H1 (cell line): ENCODE results near the gene DNAH8. TPM values are rescaled to one million over a fixed set of nuclear protein-coding genes. Genes with fewer than 3 reads are reported as not detected.

Experiments
- CTCF ChIA-PET: fragments of 300-600 bp; sonication (Branson Sonifier 250); formaldehyde crosslinking; loops from one replicate; lab custom pipeline; 2021; ENCODE audit not compliant: partially characterized antibody; lab: Charles Lee
- POLR2A ChIA-PET: fragments of 300-600 bp; sonication (Branson Sonifier 250); formaldehyde crosslinking; loops from one replicate; lab custom pipeline; 2021; ENCODE audit warnings: inconsistent platforms; ENCODE audit not compliant: partially characterized antibody; lab: Charles Lee
- DNase-seq, 2 experiments: peaks; one replicate each; pipeline versions ENCODE4 v3.0.0 to v3.0.0-alpha.2; 2010 to 2022; ENCODE audit warnings: low spot score in 2 of 2, low read depth in 1 of 2, mixed read lengths in 1 of 2
- FAIRE-seq: peaks from 2 replicates; lab custom pipeline; 2011; peaks lifted over from hg19 to GRCh38; lab: Jason Lieb, UNC
- H2AFZ ChIP-seq: 2 replicates; pipeline ENCODE4 v1.8.1; 2012; ENCODE audit warnings: low read length, inconsistent platforms
- H2AK5ac ChIP-seq: 2 replicates; pipeline ENCODE4 v1.6.1; 2013; ENCODE audit warnings: low read depth, low read length
- H2BK120ac ChIP-seq: replicated peaks from 2 replicates; pipeline ENCODE3; 2013; ENCODE audit warnings: low read depth, low read length, inconsistent platforms
- H2BK12ac ChIP-seq: 2 replicates; pipeline ENCODE4 v1.6.1; 2013; ENCODE audit warnings: low read depth, low read length
- H2BK15ac ChIP-seq: 2 replicates; pipeline ENCODE4 v1.6.1; 2013; ENCODE audit warnings: low read length
- H2BK20ac ChIP-seq: 2 replicates; pipeline ENCODE4 v1.6.1; 2013; ENCODE audit warnings: low read length
- H2BK5ac ChIP-seq: 2 replicates; pipeline ENCODE4 v1.6.1; 2013; ENCODE audit warnings: low read depth, low read length
- H3K14ac ChIP-seq: 2 replicates; pipeline ENCODE4 v1.6.1; 2013; ENCODE audit warnings: inconsistent platforms; ENCODE audit not compliant: insufficient read length
- H3K18ac ChIP-seq: 2 replicates; pipeline ENCODE4 v1.6.1; 2013; ENCODE audit warnings: low read length; ENCODE audit errors: extremely low read depth
- H3K23ac ChIP-seq: 2 replicates; pipeline ENCODE4 v1.6.1; 2013; ENCODE audit warnings: inconsistent platforms; ENCODE audit not compliant: insufficient read length
- H3K23me2 ChIP-seq: 2 replicates; pipeline ENCODE4 v1.6.1; 2013; ENCODE audit warnings: low read depth, low read length
- H3K27ac ChIP-seq: 2 replicates; pipeline ENCODE4 v1.6.1; 2011; ENCODE audit warnings: low read depth, low read length, inconsistent platforms
- H3K27me3 ChIP-seq, 4 experiments: replicated peaks in 1 of 4; 1 replicate in 1 of 4; 2 replicates in 3 of 4; pipeline versions ENCODE4 v1.6.1 to v1.8.1; 2011 to 2013; ENCODE audit warnings: low read length in 3 of 4, mild to moderate bottlenecking in 3 of 4, inconsistent platforms in 2 of 4, mixed read lengths in 2 of 4, moderate library complexity in 1 of 4; ENCODE audit not compliant: control insufficient read depth in 3 of 4, insufficient read depth in 3 of 4; ENCODE audit errors: extremely low read depth in 1 of 4
- H3K36me3 ChIP-seq, 4 experiments: 2 replicates each; pipeline versions ENCODE4 v1.6.1 to v1.8.1; 2011 to 2013; ENCODE audit warnings: mild to moderate bottlenecking in 4 of 4, low read length in 3 of 4, moderate library complexity in 2 of 4, control low read depth in 1 of 4, inconsistent platforms in 1 of 4; ENCODE audit not compliant: insufficient read depth in 4 of 4, control insufficient read depth in 2 of 4
- H3K4ac ChIP-seq: replicated peaks from 2 replicates; pipeline ENCODE3; 2013; ENCODE audit warnings: low read length, low read depth, mixed read lengths, inconsistent platforms; ENCODE audit not compliant: insufficient read length
- H3K4me1 ChIP-seq, 4 experiments: replicated peaks in 1 of 4; 1 replicate in 1 of 4; 2 replicates in 3 of 4; pipeline versions ENCODE4 v1.6.1 to v1.8.1; 2011 to 2013; ENCODE audit warnings: low read length in 3 of 4, inconsistent platforms in 2 of 4, mixed read lengths in 1 of 4; ENCODE audit not compliant: insufficient read depth in 4 of 4, control insufficient read depth in 3 of 4
- H3K4me2 ChIP-seq, 2 experiments: 2 replicates each; pipeline versions ENCODE4 v1.6.1 to v1.8.1; 2011 to 2013; ENCODE audit warnings: low read depth in 2 of 2, low read length in 2 of 2, control low read depth in 1 of 2, inconsistent platforms in 1 of 2, mild to moderate bottlenecking in 1 of 2; ENCODE audit not compliant: insufficient read depth in 1 of 2
- H3K4me3 ChIP-seq, 4 experiments: fragments of 200-600, 300-600 bp in 1 of 4; sonication (generic), shearing (Covaris generic), sonication (Bioruptor Twin) in 1 of 4; 2 replicates each; pipeline versions ENCODE4 v1.5.1 to v1.8.1; 2011 to 2016; ENCODE audit warnings: low read length in 4 of 4, low read depth in 3 of 4, control low read depth in 2 of 4, inconsistent platforms in 2 of 4, mild to moderate bottlenecking in 2 of 4, mixed read lengths in 1 of 4, moderate library complexity in 1 of 4; ENCODE audit not compliant: insufficient read depth in 2 of 4; ENCODE audit errors: extremely low read depth in 1 of 4
- H3K56ac ChIP-seq: replicated peaks from 2 replicates; pipeline ENCODE3; 2013; ENCODE audit warnings: low read depth, mild to moderate bottlenecking, mixed read lengths, low read length, inconsistent platforms; ENCODE audit not compliant: insufficient read length
- H3K79me1 ChIP-seq: 2 replicates; pipeline ENCODE4 v1.6.1; 2013; ENCODE audit warnings: low read depth, low read length, control low read depth
- H3K79me2 ChIP-seq, 2 experiments: 2 replicates each; pipeline versions ENCODE4 v1.6.1 to v1.8.1; 2012 to 2013; ENCODE audit warnings: low read length in 2 of 2, mild to moderate bottlenecking in 2 of 2, inconsistent platforms in 1 of 2; ENCODE audit not compliant: insufficient read depth in 2 of 2, control insufficient read depth in 1 of 2
- H3K9ac ChIP-seq, 4 experiments: replicated peaks in 1 of 4; 1 replicate in 1 of 4; 2 replicates in 3 of 4; pipeline versions ENCODE4 v1.6.1 to v1.8.1; 2011 to 2013; ENCODE audit warnings: low read depth in 3 of 4, low read length in 3 of 4, control low read depth in 2 of 4, mild to moderate bottlenecking in 2 of 4, moderate library complexity in 2 of 4, inconsistent platforms in 1 of 4; ENCODE audit errors: extremely low read depth in 1 of 4
- H3K9me3 ChIP-seq, 2 experiments: 2 replicates each; pipeline versions ENCODE4 v1.6.1 to v1.8.1; 2012 to 2013; ENCODE audit warnings: mild to moderate bottlenecking in 2 of 2, moderate library complexity in 2 of 2, control low read depth in 1 of 2, inconsistent platforms in 1 of 2, low read depth in 1 of 2, low read length in 1 of 2, mixed read lengths in 1 of 2; ENCODE audit not compliant: insufficient read depth in 2 of 2
- H4K20me1 ChIP-seq, 2 experiments: replicated peaks in 1 of 2; 2 replicates each; pipeline versions ENCODE3 to v1.8.1; 2011 to 2013; ENCODE audit warnings: inconsistent platforms in 2 of 2, low read length in 2 of 2, mild to moderate bottlenecking in 1 of 2; ENCODE audit not compliant: insufficient read depth in 2 of 2, control insufficient read depth in 1 of 2
- H4K5ac ChIP-seq: 2 replicates; pipeline ENCODE4 v1.6.1; 2013; ENCODE audit warnings: low read length, low read depth, mixed read lengths, inconsistent platforms; ENCODE audit not compliant: insufficient read length
- H4K8ac ChIP-seq: 2 replicates; pipeline ENCODE4 v1.8.0; 2013; ENCODE audit warnings: mild to moderate bottlenecking, moderate library complexity, low read length, inconsistent platforms; ENCODE audit not compliant: insufficient read depth; ENCODE audit errors: extremely low read depth
- H4K91ac ChIP-seq: replicated peaks from 2 replicates; pipeline ENCODE3; 2013; ENCODE audit warnings: low read length, mixed read lengths, inconsistent platforms; ENCODE audit not compliant: insufficient read length
- BCL11A ChIP-seq, 2 experiments: IDR thresholded peaks; one replicate each; pipeline ENCODE4 v1.6.1; 2011; ENCODE audit warnings: low read depth in 2 of 2, low read length in 2 of 2, mild to moderate bottlenecking in 2 of 2
- EP300 ChIP-seq, 2 experiments: IDR thresholded peaks; 1 replicate in 1 of 2; 2 replicates in 1 of 2; pipeline ENCODE4 v1.6.1; 2011 to 2012; ENCODE audit warnings: low read depth in 2 of 2, low read length in 2 of 2, mild to moderate bottlenecking in 2 of 2, borderline replicate concordance in 1 of 2, inconsistent platforms in 1 of 2, moderate library complexity in 1 of 2
- KDM1A ChIP-seq: fragments of 200-600, 300-600 bp; sonication (generic); IDR thresholded peaks from 2 replicates; pipeline ENCODE4 v1.7.1; 2016; ENCODE audit warnings: mild to moderate bottlenecking, low read length, borderline replicate concordance
- KDM4A ChIP-seq: IDR thresholded peaks from one replicate; pipeline ENCODE4 v1.7.1; 2012; ENCODE audit warnings: low read depth, mild to moderate bottlenecking, moderate library complexity, low read length, inconsistent platforms; ENCODE audit not compliant: severe bottlenecking
- PHF8 ChIP-seq: fragments of 200-600 bp; sonication (generic); conservative IDR thresholded peaks from 2 replicates; pipeline ENCODE4 v1.7.1; 2012; ENCODE audit warnings: low read depth, mild to moderate bottlenecking, inconsistent platforms, low read length, moderate library complexity
- RNF2 ChIP-seq: fragments of 200-900, 300-1000 bp; sonication (generic); IDR thresholded peaks from 2 replicates; pipeline ENCODE4 v1.7.1; 2016; ENCODE audit warnings: borderline replicate concordance, low read depth, mild to moderate bottlenecking, antibody characterized with exemption, low read length; ENCODE audit not compliant: poor library complexity, severe bottlenecking; ENCODE audit errors: missing control alignments
- SAP30 ChIP-seq: fragments of 300-600 bp; sonication (generic); IDR thresholded peaks from 2 replicates; pipeline ENCODE4 v1.7.1; 2012; ENCODE audit warnings: low read length, moderate library complexity, mild to moderate bottlenecking, inconsistent platforms; ENCODE audit not compliant: insufficient read depth, insufficient replicate concordance
- SIN3A ChIP-seq, 2 experiments: IDR thresholded peaks in 1 of 2; conservative IDR thresholded peaks in 1 of 2; 2 replicates each; pipeline ENCODE4 v1.6.1; 2011 to 2012; ENCODE audit warnings: low read length in 2 of 2, improper control_type of control experiment in 1 of 2, low read depth in 1 of 2, mild to moderate bottlenecking in 1 of 2
- SP4 ChIP-seq: IDR thresholded peaks from 2 replicates; pipeline ENCODE4 v1.6.1; 2012; ENCODE audit warnings: low read length, inconsistent platforms
- SUZ12 ChIP-seq: fragments of 200-600 bp; sonication (generic); IDR thresholded peaks from 2 replicates; pipeline ENCODE4 v1.6.1; 2012; ENCODE audit warnings: mild to moderate bottlenecking, inconsistent platforms, low read length, moderate library complexity, mixed read lengths
- TEAD4 ChIP-seq: IDR thresholded peaks from 2 replicates; pipeline ENCODE4 v1.6.1; 2012; ENCODE audit warnings: low read depth, low read length, inconsistent platforms, mixed read lengths
- WGBS, 2 experiments: shearing (Covaris generic) in 1 of 2; methylation state at CpG; one replicate each; pipeline versions ENCODE4 v1.1.6 to v1.1.7; 2013 to 2015; ENCODE audit warnings: low lambda C conversion rate in 2 of 2, mixed read lengths in 2 of 2, inconsistent platforms in 1 of 2, low coverage in 1 of 2, missing lambda C conversion rate in 1 of 2; ENCODE audit not compliant: insufficient replicate concordance in 2 of 2, insufficient coverage in 1 of 2, insufficient read length in 1 of 2; ENCODE audit errors: extremely low coverage in 1 of 2, missing lambda C conversion rate in 1 of 2; 5-methylcytosine and 5-hydroxymethylcytosine counted together
- polyA plus RNA-seq, 7 experiments: library from polyadenylated mRNA; depleted of rRNA in 3 of 7; stranded (reverse) in 5 of 7; unstranded in 2 of 7; fragments of >200 nt in 5 of 7; fragments of 200-250 nt in 2 of 7; gene quantifications; 1 replicate in 5 of 7; 2 replicates in 1 of 7; 4 replicates in 1 of 7; pipeline versions ENCODE4 v1.2.1 to v1.2.3, GENCODE V29; 2011 to 2013; ENCODE audit warnings: missing spikeins in 2 of 7, mixed read lengths in 2 of 7
- total RNA-seq: library from RNA; stranded (reverse); fragmentation: NEBNext Ultra II Directional; extraction: Animal tissue kit (Norgen Biotek cat#: 25700); gene quantifications from 2 replicates; pipeline ENCODE4 v1.2.1, GENCODE V29; 2021

The DNAH8 gene
- total and polyA plus RNA-seq, 2 of the 8 experiments (the other 6 are each of a cell fraction or from before 2014, with no cell fraction given), result under 0.01 TPM; not detected in 1

DNA sequence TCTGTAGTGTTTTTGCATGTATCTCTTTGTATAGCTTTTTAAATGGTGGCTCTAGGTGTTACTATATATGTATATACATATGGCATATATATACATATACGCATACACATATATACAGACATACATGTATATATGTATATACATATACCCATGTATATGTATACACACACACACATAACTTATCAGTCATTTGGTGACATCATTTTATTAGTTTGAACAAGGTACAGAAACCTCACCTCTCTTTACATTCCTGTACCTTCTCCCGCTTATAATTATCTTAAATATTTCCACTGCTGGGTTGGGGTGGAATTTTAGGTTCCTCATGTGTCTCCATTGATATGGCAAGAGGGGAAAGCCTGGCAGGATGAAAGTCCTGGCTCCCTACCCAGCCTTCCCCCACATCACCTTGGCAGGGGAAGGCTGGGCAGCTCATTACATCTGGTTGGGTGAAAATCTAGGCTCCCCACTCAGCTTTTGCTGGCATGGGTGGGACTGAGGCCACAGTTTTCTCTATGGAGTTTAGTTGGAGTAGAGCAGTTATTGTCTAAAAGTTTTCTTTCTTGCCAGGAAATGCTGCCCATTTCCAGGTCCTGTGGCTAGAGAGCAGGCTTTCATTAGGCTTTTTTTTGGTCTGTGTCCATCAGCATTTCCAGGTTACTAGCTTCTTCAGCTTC lies 19.7 kb upstream of the DNAH8 start:
- H4K20me1 ChIP-seq, result peaks cover 0 to 8% of the 10 kb centered on the region in 2 experiments
- H3K18ac ChIP-seq, result no peak overlapping the region
- H2BK120ac ChIP-seq, result no peak overlapping the region
- H2BK12ac ChIP-seq, result no peak overlapping the region
- 91% methylated on average over 2 of the region's 2 CpGs; no CpG with 5 or more reads in 1 of the 2 experiments for WGBS, 2 experiments
- H2BK20ac ChIP-seq, result no peak overlapping the region
- H3K79me1 ChIP-seq, result peaks cover 3% of the 10 kb centered on the region; the same call in 1 of the 2 replicates
- H3K4ac ChIP-seq, result no peak overlapping the region
- H3K23ac ChIP-seq, result no peak overlapping the region
- H3K27me3 ChIP-seq, result no peaks in the 10 kb centered on the region
- DNase-seq (no peak), FAIRE-seq (no peak)
- no peak overlapping the region for H2AFZ ChIP-seq
- no peaks in the 10 kb centered on the region for H3K23me2 ChIP-seq
- no peak overlapping the region for H2AK5ac ChIP-seq
- no peak overlapping the region for H3K27ac ChIP-seq
- H3K14ac ChIP-seq, result no peak overlapping the region
- H3K4me2 ChIP-seq, result no peak overlapping the region
- no peaks in the 10 kb centered on the region for H3K4me1 ChIP-seq
- no peak overlapping the region for H2BK15ac ChIP-seq
- H3K9ac ChIP-seq, result no peak overlapping the region
- ChIA-PET POLR2A (interaction anchor here (0.6 kb wide), 1 partner anchor 31 kb away, joined by 3 read pairs; no protein-coding TSS in a partner anchor), CTCF (interaction anchor here (0.6 to 0.8 kb wide), 2 partner anchors 243 to 320 kb away, joined by 3 to 4 read pairs; no protein-coding TSS in a partner anchor)
- no peak overlapping the region for H4K91ac ChIP-seq
- H4K8ac ChIP-seq, result no peak overlapping the region
- H3K79me2 ChIP-seq, result peaks cover 0 to 77% of the 10 kb centered on the region in 2 experiments; a peak in 2 of 4 replicates
- no peak overlapping the region for H3K4me3 ChIP-seq
- H4K5ac ChIP-seq, result no peak overlapping the region
- H2BK5ac ChIP-seq, result no peak overlapping the region
- H3K56ac ChIP-seq, result no peak overlapping the region
- H3K9me3 ChIP-seq, result peaks cover 0 to 4% of the 10 kb centered on the region in 2 experiments; a peak in 1 of 4 replicates
- peaks cover 0 to 8% (median 3%) of the 10 kb centered on the region in 4 experiments; a peak in 2 of 8 replicates for H3K36me3 ChIP-seq
- TF ChIP-seq KDM4A (no peak), BCL11A (IDR thresholded peaks at IDR 0.05; ENCODE audit: low read depth in 2 of 2, low read length in 2 of 2) (no peak), RNF2 (no peak), PHF8 (no peak), TEAD4 (no peak), SP4 (no peak), EP300 (IDR thresholded peaks at IDR 0.05; ENCODE audit: borderline replicate concordance in 1 of 2, low read depth in 2 of 2, low read length in 2 of 2) (no peak), SIN3A (conservative IDR thresholded peaks at IDR 0.05 in 1 of 2, IDR thresholded peaks at IDR 0.05 in 1 of 2; ENCODE audit: low read depth in 1 of 2, low read length in 2 of 2) (no peak), KDM1A (no peak), SUZ12 (no peak), SAP30 (no peak)
